22Rv1 (cell line): Measurements from ENCODE around the gene SRPK2.

ENCODE experiments used
- ZFX ChIP-seq: fragments of 450-650 bp; IDR thresholded peaks from 2 replicates; pipeline ENCODE4 v1.6.1; 2017; ENCODE audit warnings: antibody characterized with exemption, borderline replicate concordance
- TF ChIP-seq, protein P1 (sequence below): fragments of 450-650 bp; IDR thresholded peaks from 2 replicates; pipeline ENCODE4 v1.5.1; 2017; ENCODE audit warnings: mild to moderate bottlenecking

GRCh38 chr7:105304040-105304895 is 84.5 kb downstream of the SRPK2 start:
- TF ChIP-seq, protein P1, sequence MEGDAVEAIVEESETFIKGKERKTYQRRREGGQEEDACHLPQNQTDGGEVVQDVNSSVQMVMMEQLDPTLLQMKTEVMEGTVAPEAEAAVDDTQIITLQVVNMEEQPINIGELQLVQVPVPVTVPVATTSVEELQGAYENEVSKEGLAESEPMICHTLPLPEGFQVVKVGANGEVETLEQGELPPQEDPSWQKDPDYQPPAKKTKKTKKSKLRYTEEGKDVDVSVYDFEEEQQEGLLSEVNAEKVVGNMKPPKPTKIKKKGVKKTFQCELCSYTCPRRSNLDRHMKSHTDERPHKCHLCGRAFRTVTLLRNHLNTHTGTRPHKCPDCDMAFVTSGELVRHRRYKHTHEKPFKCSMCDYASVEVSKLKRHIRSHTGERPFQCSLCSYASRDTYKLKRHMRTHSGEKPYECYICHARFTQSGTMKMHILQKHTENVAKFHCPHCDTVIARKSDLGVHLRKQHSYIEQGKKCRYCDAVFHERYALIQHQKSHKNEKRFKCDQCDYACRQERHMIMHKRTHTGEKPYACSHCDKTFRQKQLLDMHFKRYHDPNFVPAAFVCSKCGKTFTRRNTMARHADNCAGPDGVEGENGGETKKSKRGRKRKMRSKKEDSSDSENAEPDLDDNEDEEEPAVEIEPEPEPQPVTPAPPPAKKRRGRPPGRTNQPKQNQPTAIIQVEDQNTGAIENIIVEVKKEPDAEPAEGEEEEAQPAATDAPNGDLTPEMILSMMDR = no peak
- TF ChIP-seq ZFX = no peak
